B cell (primary cell): ENCODE measurements around the gene TMEM163. TPM values are rescaled to one million over a fixed set of nuclear protein-coding genes. Genes with fewer than 3 reads are reported as not detected.

ENCODE experiments used
- ATAC-seq: fragments of 200-7000 bp; cut with Tn5 transposase; one replicate; pipeline ENCODE4 v1.10.0; 2021; ENCODE audit warnings: low read depth, mild to moderate bottlenecking, moderate number of reproducible peaks, moderate library complexity
- CTCF ChIA-PET: fragments of 350-600 bp; sonication (Branson Sonifier 250); formaldehyde crosslinking; loops from one replicate; lab custom pipeline; 2021; ENCODE audit warnings: antibody characterized with exemption, inconsistent platforms; lab: Charles Lee
- POLR2A ChIA-PET: fragments of 350-600 bp; sonication (Branson Sonifier 250); formaldehyde crosslinking; loops from one replicate; lab custom pipeline; 2021; ENCODE audit warnings: antibody characterized with exemption; lab: Charles Lee
- DNase-seq: peaks from one replicate; pipeline ENCODE4 v3.0.0; 2013
- H2AFZ ChIP-seq: 2 replicates; pipeline ENCODE4 v1.6.1; 2012; ENCODE audit warnings: mild to moderate bottlenecking, low read depth, low read length; ENCODE audit not compliant: insufficient read depth, poor library complexity, severe bottlenecking
- H3K27ac ChIP-seq, 2 donors: 1 replicate in 1 of 2; 2 replicates in 1 of 2; pipeline ENCODE4 v1.5.1; 2012 to 2013; ENCODE audit warnings: low read length in 2 of 2, mild to moderate bottlenecking in 2 of 2, moderate library complexity in 1 of 2
- H3K27me3 ChIP-seq, 4 experiments: fragments of 200-600 bp in 1 of 4; sonication (generic) in 1 of 4; replicated peaks in 1 of 4; 1 replicate in 2 of 4; 2 replicates in 2 of 4; pipeline versions ENCODE4 v1.6.1 to v1.7.0; 2013 to 2016; ENCODE audit warnings: low read length in 3 of 4, mild to moderate bottlenecking in 2 of 4, mixed read lengths in 1 of 4, moderate library complexity in 1 of 4; ENCODE audit not compliant: insufficient read depth in 4 of 4, control insufficient read depth in 3 of 4; ENCODE audit errors: control extremely low read depth in 1 of 4
- H3K36me3 ChIP-seq, 2 experiments: replicated peaks in 1 of 2; 1 replicate in 1 of 2; 2 replicates in 1 of 2; pipeline versions ENCODE4 v1.6.1 to v1.7.1; 2013; ENCODE audit warnings: low read length in 1 of 2; ENCODE audit not compliant: insufficient read depth in 2 of 2, control insufficient read depth in 1 of 2; ENCODE audit errors: control extremely low read depth in 1 of 2, extremely low read depth in 1 of 2
- H3K4me1 ChIP-seq, 2 donors: fragments of 200-600 bp in 1 of 2; sonication (generic) in 1 of 2; 1 replicate in 1 of 2; 2 replicates in 1 of 2; pipeline versions ENCODE4 v1.5.1 to v1.6.1; 2013 to 2017; ENCODE audit warnings: low read length in 2 of 2; ENCODE audit not compliant: control insufficient read depth in 2 of 2, insufficient read depth in 2 of 2
- H3K4me2 ChIP-seq: replicated peaks from 2 replicates; pipeline ENCODE3; 2012; ENCODE audit warnings: mild to moderate bottlenecking, low read depth, low read length; ENCODE audit not compliant: poor library complexity, severe bottlenecking
- H3K4me3 ChIP-seq, 5 experiments: fragments of 200-600 bp in 1 of 5; sonication (generic) in 1 of 5; 1 replicate in 3 of 5; 2 replicates in 2 of 5; pipeline versions ENCODE4 v1.5.1 to v1.7.0; 2011 to 2016; ENCODE audit warnings: low read length in 4 of 5, mild to moderate bottlenecking in 4 of 5, low read depth in 2 of 5, control low read depth in 1 of 5, moderate library complexity in 1 of 5; ENCODE audit not compliant: insufficient read depth in 1 of 5; ENCODE audit errors: control extremely low read depth in 1 of 5, extremely low read depth in 1 of 5
- H3K79me2 ChIP-seq: fragments of 200-600 bp; sonication (generic); one replicate; pipeline ENCODE4 v1.6.0; 2016; ENCODE audit warnings: low read length; ENCODE audit not compliant: control insufficient read depth, insufficient read depth
- H3K9ac ChIP-seq: fragments of 200-600 bp; sonication (generic); 2 replicates; pipeline ENCODE4 v1.6.1; 2017; ENCODE audit warnings: mild to moderate bottlenecking, low read length, moderate library complexity
- H3K9me3 ChIP-seq, 3 donors: one replicate each; pipeline versions ENCODE4 v1.6.1 to v1.7.1; 2013; ENCODE audit warnings: low read length in 2 of 3; ENCODE audit not compliant: control insufficient read depth in 2 of 3, insufficient read depth in 1 of 3; ENCODE audit errors: control extremely low read depth in 1 of 3
- H4K20me1 ChIP-seq: 2 replicates; pipeline ENCODE4 v1.6.0; 2012; ENCODE audit warnings: mild to moderate bottlenecking, low read length; ENCODE audit not compliant: insufficient read depth, control insufficient read depth, poor library complexity, severe bottlenecking
- H3K27ac Mint-ChIP-seq: one replicate; pipeline ENCODE4 v1.8.0; 2021; ENCODE audit warnings: mixed read lengths
- H3K27me3 Mint-ChIP-seq: one replicate; pipeline ENCODE4 v1.8.0; 2021; ENCODE audit warnings: mixed read lengths
- H3K4me1 Mint-ChIP-seq: one replicate; pipeline ENCODE4 v1.8.0; 2021; ENCODE audit warnings: mixed read lengths
- H3K4me3 Mint-ChIP-seq: one replicate; pipeline ENCODE4 v1.8.0; 2021; ENCODE audit warnings: mixed read lengths
- H3K9me3 Mint-ChIP-seq: one replicate; pipeline ENCODE4 v1.8.0; 2022; ENCODE audit warnings: mixed read lengths; ENCODE audit not compliant: insufficient read depth
- CTCF ChIP-seq: fragments of 200-600 bp; IDR thresholded peaks from one replicate; pipeline ENCODE4 v1.8.0; 2022; ENCODE audit warnings: antibody characterized with exemption, mild to moderate bottlenecking
- EZH2 ChIP-seq: IDR thresholded peaks from 2 replicates; pipeline ENCODE4 v1.6.1; 2012; ENCODE audit warnings: borderline replicate concordance, low read depth, mild to moderate bottlenecking, moderate library complexity, low read length; ENCODE audit not compliant: insufficient read depth, poor library complexity, severe bottlenecking
- WGBS: methylation state at CpG from one replicate; pipeline ENCODE4 v1.1.5; 2013; ENCODE audit warnings: missing lambda C conversion rate; ENCODE audit not compliant: insufficient coverage; 5-methylcytosine and 5-hydroxymethylcytosine counted together
- intact Hi-C: fragments of 100-400 bp; cut with micrococcal nuclease; formaldehyde crosslinking; loops from one replicate; pipeline ENCODE4 v1.10.0; 2022
- polyA plus RNA-seq: library from polyadenylated mRNA; depleted of rRNA; stranded (reverse); fragments of >200 nt; gene quantifications from 2 replicates; pipeline ENCODE4 v1.2.3, GENCODE V29; 2012
- total RNA-seq, 2 donors: library from RNA; stranded (reverse); fragments of 120-200 nt in 1 of 2; gene quantifications; 1 replicate in 1 of 2; 2 replicates in 1 of 2; pipeline versions ENCODE4 v1.2.3 to v1.2.4, GENCODE V29; 2013 to 2022

TMEM163 gene
- total and polyA plus RNA-seq, 2 donors (not counting 1 experiment from before 2014, with no cell fraction given): 2.6 to 5.6 TPM

GRCh38 chr2:134582547-134582899 lies 136.3 kb downstream of the TMEM163 start:
- peak; percentile 28 for DNase-seq
- TF ChIP-seq EZH2: no peak
- Histone ChIP-seq H3K9me3 (no peaks in the 10 kb centered on the region), H3K36me3 (no peaks in the 10 kb centered on the region), H2AFZ (no peak overlapping the region), H4K20me1 (no peaks in the 10 kb centered on the region), H3K27ac (no peak overlapping the region), H3K9ac (no peak overlapping the region), H3K4me1 (peaks cover 12 to 27% of the 10 kb centered on the region in 2 donors), H3K79me2 (no peaks in the 10 kb centered on the region), H3K4me3 (no peak overlapping the region), H3K27me3 (no peaks in the 10 kb centered on the region), H3K4me2 (no peak overlapping the region)
- POLR2A ChIA-PET: no interaction called here
- intact Hi-C loops: no loop called here
- Mint-ChIP-seq H3K27me3 (no peaks in the 10 kb centered on the region), H3K27ac (peak overlapping the region; percentile 79), H3K4me3 (peak overlapping the region; percentile 51), H3K4me1 (peaks cover 43% of the 10 kb centered on the region), H3K9me3 (no peaks in the 10 kb centered on the region)
- WGBS: 60% methylated on average over 1 of the region's 2 CpGs
- ATAC-seq: peak; percentile 62
- CTCF ChIA-PET: no interaction called here

GRCh38 chr2:134581877-134582546 lies 136.8 kb downstream of the TMEM163 start:
- Mint-ChIP-seq H3K9me3 (no peaks in the 10 kb centered on the region), H3K4me1 (peaks cover 41% of the 10 kb centered on the region), H3K27ac (peak overlapping the region; percentile 79), H3K4me3 (peak overlapping the region; percentile 51), H3K27me3 (no peaks in the 10 kb centered on the region)
- H3K4me3 ChIP-seq: no peak overlapping the region
- intact Hi-C loops: no loop called here
- no peaks in the 10 kb centered on the region for H3K79me2 ChIP-seq
- TF ChIP-seq EZH2 (no peak), CTCF (no peak)
- POLR2A ChIA-PET: no interaction called here
- ATAC-seq: peak; percentile 15
- CTCF ChIA-PET: interaction anchor here (0.7 to 1.2 kb wide), 2 partner anchors 13 to 60 kb away, joined by 3 read pairs; no protein-coding TSS in a partner anchor
- no peaks in the 10 kb centered on the region for H4K20me1 ChIP-seq
- H3K36me3 ChIP-seq: no peaks in the 10 kb centered on the region
- no peak overlapping the region for H3K9ac ChIP-seq
- no peaks in the 10 kb centered on the region for H3K27me3 ChIP-seq
- no peaks in the 10 kb centered on the region for H3K9me3 ChIP-seq
- H3K4me1 ChIP-seq: peaks cover 12 to 27% of the 10 kb centered on the region in 2 donors
- 87% methylated on average over 7 of the region's 10 CpGs for WGBS
- H3K4me2 ChIP-seq: no peak overlapping the region
- peak; percentile 22 for DNase-seq
- no peak overlapping the region for H3K27ac ChIP-seq
- no peak overlapping the region for H2AFZ ChIP-seq
